ENCODE results near the gene ANKRA2. TPM values are rescaled to one million over a fixed set of nuclear protein-coding genes. Genes with fewer than 3 reads are reported as not detected.
A peak's percentile ranks its signal among the peaks of the same experiment; 100 is the strongest.

The ANKRA2 gene
- total RNA-seq, 1 donor from 2014 or later: 14.1 TPM

DNA sequence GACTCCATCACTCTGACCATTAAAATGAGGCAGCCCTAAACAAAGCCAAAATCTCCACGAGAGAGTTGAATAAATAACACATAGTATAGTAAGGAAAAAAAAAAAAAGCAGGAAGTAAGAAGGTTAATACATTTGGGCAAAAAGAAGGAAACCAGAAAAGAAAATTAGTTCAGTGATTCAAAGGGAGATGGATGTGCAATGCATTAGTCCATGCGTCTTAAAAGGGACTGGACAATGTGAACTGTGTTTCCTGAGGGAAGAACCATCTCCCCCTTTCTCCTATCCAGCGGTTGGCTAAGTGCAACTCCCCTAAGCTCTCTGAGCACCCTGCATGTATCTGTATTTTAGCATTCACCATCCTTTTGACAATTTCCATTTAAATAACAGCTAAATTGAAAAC is 1.4 kb downstream of the ANKRA2 start:
- intact Hi-C loops (cut with micrococcal nuclease): no loop called here
- DNase-seq (no peak), ATAC-seq (no peak)

DNA sequence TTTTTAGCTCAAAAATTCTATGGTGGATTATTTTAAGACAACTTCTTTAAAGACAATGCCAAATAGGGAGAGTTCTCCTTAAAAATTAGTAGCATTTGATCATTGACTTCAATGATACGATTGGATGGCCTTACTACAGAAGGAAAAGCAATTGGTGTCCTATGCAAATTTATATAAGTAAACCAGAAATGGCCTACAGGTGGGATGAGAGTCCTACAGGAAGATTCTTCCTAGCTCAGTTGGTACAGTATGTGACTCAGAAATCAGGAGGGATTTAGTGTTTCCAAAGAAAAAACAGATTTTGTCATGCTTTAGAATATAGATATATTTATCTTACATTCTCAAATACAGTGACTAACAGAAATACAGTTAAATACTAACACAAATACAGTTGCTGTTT is 6.5 kb downstream of the ANKRA2 start:
- ATAC-seq: no peak
- DNase-seq: no peak
- intact Hi-C loops (cut with micrococcal nuclease): no loop called here

DNA sequence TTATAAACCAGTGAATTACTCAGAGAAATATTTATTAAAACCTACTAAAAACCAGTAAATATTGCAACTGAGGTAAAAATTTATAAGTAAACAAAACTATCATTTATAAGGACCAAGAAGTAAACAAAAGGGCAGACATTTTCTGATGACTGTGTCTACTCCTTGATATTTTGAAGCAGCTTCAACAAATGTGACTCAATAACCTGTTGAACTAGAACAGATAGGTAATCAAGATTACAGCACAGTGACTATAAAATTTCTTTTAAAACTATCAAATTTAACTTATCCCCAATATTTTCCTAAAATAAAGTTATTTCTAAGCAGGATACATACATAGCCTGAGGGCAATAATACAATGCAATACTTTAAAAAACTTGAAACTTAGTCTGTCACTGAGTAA is 12.8 kb downstream of the ANKRA2 start:
- no peak for ATAC-seq
- DNase-seq: no peak
- intact Hi-C loops (cut with micrococcal nuclease): no loop called here

DNA sequence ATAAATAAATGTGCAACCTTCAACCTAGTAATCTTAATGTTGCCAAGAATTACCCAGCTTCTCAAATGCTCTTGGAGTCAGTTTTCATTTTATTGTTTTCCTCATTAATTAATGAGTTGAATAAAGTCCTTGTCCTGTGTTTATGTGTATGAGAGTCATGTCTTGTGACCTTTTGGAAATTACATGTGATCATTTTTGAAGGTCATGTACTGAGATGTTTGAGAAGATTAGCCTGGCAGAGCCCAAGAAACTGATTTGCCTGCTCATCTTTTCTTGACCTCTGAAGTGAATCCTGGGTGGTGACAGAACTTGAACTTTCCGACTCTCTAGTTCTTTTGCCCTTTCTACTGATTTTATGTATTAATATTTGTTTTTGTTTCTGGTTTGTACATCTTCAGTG is 15.4 kb downstream of the ANKRA2 start:
- no peak for DNase-seq
- ATAC-seq: no peak
- intact Hi-C loops (cut with micrococcal nuclease): no loop called here

- no peak for DNase-seq
- ATAC-seq: no peak
- intact Hi-C loops (cut with micrococcal nuclease): no loop called here
Observed at GRCh38 chr5:73545403-73545779, 20.0 kb downstream of the ANKRA2 start.

DNA sequence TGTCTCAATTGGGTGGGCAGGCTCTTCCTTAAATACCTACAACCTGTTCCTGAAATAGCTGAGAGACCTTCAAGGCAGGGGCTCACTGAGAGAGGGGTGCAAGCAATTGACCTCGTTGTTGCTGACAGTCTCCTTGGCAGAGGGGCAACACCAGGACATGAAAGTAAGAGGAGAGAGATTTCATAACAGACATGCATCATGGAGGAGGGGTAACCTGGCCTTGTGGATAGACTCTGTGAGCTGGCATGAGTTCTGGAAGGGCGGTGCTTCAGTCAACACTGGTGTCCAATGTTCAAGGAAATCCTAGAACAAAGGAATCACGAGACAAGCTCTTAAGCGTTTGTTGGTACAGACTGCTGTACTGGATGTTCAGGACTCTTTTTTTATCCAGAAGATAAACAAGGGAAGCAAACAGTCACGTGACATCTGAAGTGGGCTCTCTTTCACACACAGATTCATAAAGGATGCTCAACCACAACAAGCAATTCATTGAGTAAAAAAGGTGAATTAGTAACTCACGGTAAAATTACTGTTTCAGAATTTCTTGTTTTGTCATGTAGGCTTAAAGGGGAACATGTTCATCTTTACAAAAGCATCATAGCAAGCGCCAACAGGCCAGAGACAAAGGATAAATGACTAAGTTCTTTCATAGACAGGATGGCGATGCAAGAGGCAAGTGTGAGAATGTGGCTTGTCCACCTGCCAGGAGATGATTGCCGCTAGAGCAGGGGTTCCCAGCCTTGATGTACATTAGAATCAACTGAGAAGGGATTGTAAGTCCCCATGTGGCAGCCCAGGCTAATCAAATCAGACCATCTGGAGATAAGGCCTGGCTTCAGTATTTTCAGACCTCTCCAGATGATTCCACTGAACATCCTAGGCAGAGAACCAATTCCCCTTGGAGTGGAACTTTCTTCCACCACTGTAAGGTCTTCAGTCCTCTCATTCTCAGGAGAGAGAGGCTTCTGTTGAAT is 20.7 kb downstream of the ANKRA2 start:
- intact Hi-C loops (cut with micrococcal nuclease): no loop called here
- DNase-seq (peak; percentile 33), ATAC-seq (peak; percentile 91)

GRCh38 chr5:73542020-73542419 is 23.4 kb downstream of the ANKRA2 start:
- ATAC-seq (no peak), DNase-seq (no peak)
- intact Hi-C loops (cut with micrococcal nuclease): no loop called here

DNA sequence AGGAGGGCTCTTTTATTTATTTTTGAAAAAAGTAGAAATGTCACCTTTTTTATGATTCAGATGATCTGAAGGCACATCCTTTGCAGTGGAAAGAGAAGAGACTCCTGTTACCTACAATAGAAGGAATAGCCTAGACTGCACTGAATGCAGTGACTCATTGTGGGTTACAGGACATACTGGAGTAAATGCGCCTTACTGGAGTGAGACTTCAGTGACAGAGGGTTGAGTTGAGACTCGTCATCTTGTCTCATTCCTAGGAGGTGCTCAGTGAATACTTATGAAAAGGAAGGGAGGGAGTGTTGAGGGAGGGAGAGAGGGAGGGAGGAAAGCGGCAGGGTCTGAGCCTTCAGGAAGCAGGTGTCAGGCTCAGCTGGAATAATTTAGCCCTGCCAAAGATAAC is 25.2 kb downstream of the ANKRA2 start:
- intact Hi-C loops (cut with micrococcal nuclease): no loop called here
- ATAC-seq: no peak
- DNase-seq: no peak

DNA sequence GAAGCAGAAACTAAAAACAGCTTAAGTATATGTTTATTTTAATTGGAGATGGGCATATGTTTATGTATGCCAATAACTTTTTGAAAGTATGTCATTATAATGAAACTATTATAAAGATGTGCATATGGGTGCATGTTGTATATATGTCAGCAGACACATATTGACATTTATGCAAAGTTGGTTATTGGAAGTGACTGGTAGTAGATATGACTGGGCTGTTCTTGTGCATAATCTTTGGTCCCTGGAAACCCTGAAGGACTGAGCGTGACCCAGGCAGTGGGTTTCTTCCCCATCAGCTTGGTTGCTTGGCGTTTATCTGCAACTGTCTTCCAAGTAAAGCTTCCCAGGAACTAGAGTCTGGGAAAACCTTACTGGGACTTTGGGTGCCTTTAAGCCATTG is 25.7 kb downstream of the ANKRA2 start:
- intact Hi-C loops (cut with micrococcal nuclease): no loop called here
- DNase-seq (no peak), ATAC-seq (no peak)

DNA sequence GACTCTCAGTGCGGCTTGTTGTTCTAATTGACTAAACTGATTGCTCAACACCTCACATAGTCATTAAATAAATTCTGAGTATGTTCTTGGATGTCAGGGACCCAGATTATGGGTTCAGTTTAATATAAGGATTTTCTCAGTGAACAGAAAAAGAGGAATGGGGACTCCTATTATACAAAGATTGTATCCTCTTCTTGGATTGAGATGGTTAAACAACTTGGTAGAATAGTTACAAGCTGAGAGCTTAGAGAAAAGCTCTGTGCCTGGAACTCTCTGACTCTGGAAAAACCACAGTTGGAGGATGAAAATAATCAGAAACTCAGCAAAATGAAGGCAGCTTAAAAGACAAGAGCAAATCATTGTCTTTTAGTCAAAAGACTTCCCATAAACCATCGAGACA is 30.5 kb downstream of the ANKRA2 start:
- ATAC-seq (no peak), DNase-seq (no peak)
- intact Hi-C loops (cut with micrococcal nuclease): no loop called here

DNA sequence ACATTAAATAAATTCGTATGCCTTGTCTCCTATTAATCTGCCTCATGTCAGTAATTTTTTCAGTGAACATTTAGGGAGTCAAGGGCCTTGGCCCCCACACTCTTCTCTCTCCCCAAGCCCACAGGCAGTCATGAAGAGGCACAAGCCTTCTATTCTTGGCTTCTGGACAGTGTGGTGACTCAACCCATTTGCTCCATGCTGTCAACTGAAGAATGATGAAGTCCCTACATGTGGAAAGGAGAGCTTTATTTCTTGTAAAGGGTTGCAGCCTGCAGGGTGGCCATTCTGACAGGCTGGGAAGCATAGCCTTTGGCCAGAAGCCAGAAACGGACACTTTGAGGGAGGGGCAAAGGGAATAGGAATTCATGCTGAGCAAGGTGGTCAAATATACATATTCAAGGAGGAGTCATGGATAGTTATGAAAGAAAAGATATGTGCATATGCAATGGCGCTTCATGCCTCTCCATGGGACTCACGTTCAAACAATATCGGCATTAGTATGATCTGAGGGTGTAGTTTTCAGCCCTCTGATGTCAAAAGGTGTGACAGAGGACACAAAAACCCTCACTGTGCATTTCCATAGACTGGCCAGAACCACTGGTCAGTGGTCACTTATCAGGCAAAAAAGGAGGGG is 31.3 kb downstream of the ANKRA2 start:
- ATAC-seq: no peak
- no peak for DNase-seq
- intact Hi-C loops (cut with micrococcal nuclease): no loop called here

- intact Hi-C loops (cut with micrococcal nuclease): no loop called here
- DNase-seq (no peak), ATAC-seq (no peak)
Observed at GRCh38 chr5:73532195-73532594, 33.2 kb downstream of the ANKRA2 start.

- DNase-seq (no peak), ATAC-seq (no peak)
- intact Hi-C loops (cut with micrococcal nuclease): no loop called here
Observed at GRCh38 chr5:73531356-73531755, 34.1 kb downstream of the ANKRA2 start.

GRCh38 chr5:73529081-73529480 is 36.4 kb downstream of the ANKRA2 start:
- intact Hi-C loops (cut with micrococcal nuclease): no loop called here
- no peak for DNase-seq
- ATAC-seq: no peak

DNA sequence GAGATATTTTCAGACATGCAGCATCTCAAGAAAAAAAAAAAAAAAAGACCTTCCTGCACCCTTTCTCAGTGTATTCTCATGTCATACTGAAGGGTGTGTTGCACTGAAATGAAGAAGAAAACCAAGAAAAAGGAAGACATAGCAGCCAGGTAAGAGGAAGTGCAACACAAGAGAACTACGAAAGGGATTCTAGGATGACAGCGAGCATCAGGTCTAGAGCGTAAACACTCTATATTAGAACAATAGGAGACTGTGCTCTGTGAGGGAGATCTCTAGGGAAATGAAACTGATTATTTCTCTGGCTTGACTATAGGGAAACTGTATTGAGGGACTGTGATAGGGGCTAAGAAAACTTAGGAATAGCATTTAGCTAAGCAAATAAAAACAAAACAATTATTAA is 37.2 kb downstream of the ANKRA2 start:
- intact Hi-C loops (cut with micrococcal nuclease): no loop called here

GRCh38 chr5:73525606-73526203 is 39.7 kb downstream of the ANKRA2 start:
- DNase-seq: no peak
- no peak for ATAC-seq
- intact Hi-C loops (cut with micrococcal nuclease): no loop called here

More for the DNA sequence above, 37.2 kb downstream of the ANKRA2 start:
- DNase-seq: no peak
- ATAC-seq: no peak

- ATAC-seq (no peak), DNase-seq (no peak)
Observed at GRCh38 chr5:73523861-73524260, 41.6 kb downstream of the ANKRA2 start.

GRCh38 chr5:73522989-73523388 is 42.5 kb downstream of the ANKRA2 start:
- DNase-seq (no peak), ATAC-seq (no peak)
- intact Hi-C loops (cut with micrococcal nuclease): no loop called here

More at GRCh38 chr5:73523861-73524260, 41.6 kb downstream of the ANKRA2 start:
- intact Hi-C loops (cut with micrococcal nuclease): no loop called here

DNA sequence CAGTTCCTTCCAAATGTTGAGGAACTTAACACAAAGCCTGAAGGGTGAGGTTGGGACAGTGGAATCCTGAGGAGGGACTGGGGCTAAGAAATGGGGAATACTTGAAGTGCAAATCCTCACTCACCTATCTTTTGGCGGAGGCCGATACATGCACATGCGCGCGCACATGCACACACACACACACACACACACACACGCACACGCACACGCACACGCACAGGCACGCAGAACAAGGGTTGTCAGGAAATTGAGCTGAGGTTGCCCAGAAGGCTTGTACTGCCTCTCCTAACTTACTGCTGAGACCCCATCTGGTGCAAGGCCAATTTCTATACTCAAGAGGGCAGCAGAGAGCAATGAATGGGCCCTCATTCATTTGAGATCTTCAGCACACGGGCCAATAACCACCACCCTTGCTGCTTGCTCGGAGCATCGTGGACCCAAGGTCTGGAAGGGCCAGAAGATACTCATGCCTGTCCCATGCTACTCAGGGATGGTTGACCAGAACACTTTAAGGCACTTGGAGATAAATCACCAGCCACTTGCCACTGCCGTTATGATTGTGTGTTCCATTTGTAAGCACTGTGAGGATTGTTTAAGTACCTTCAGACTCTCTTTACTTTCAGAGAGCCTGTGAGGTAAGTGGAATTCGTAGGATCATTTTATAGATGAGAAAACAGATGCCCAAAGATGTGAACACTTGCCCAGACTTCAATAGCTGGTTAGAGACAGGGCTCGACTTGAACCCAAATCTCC is 45.7 kb downstream of the ANKRA2 start:
- intact Hi-C loops (cut with micrococcal nuclease): no loop called here
- DNase-seq: peak; percentile 35
- peak; percentile 90 for ATAC-seq

GRCh38 chr5:73515232-73515631 is 50.2 kb downstream of the ANKRA2 start:
- no peak for ATAC-seq
- intact Hi-C loops (cut with micrococcal nuclease): no loop called here

More at GRCh38 chr5:73515232-73515631, 50.2 kb downstream of the ANKRA2 start:
- DNase-seq: no peak
